Endometrium (tissue), 2 donors: ENCODE data around the gene HCN1.
"Not testable (repeated sequence)": the region's sequence is repeated elsewhere in the genome, so short reads cannot be mapped to it uniquely, and the experiment has no call there.

Experiments used
- FAIRE-seq: peaks from 2 replicates; lab custom pipeline; 2012; peaks lifted over from hg19 to GRCh38; lab: Jason Lieb, UNC
- donor health status: control.
- donor health status: control.

Gene HCN1

DNA sequence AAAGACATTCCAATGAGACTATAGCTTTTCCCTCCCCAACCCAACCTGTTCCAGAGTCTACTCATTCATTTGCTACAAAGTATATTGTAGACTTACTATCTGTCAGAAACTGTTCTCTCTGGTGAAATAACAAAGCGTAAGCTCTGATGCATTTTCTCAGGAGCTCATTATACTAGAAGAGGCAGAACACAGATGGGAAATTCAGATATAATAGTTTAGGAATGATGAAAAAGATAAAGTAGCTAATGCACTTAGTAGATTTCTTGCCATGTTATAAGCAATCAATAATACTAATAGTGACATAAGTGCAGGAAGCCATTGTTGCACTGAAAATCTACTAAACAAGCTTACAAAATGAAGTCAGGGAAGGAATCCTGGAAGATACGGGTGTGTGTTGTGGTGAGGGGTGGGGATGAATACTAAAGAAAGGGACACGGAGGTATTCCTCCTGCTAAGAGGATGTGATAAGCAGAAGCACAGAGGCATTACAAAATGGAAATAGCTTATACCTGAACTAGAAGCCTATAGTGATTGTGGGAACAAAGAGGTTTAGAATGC lies 78.2 kb downstream of the HCN1 start:
- no peak for FAIRE-seq

DNA sequence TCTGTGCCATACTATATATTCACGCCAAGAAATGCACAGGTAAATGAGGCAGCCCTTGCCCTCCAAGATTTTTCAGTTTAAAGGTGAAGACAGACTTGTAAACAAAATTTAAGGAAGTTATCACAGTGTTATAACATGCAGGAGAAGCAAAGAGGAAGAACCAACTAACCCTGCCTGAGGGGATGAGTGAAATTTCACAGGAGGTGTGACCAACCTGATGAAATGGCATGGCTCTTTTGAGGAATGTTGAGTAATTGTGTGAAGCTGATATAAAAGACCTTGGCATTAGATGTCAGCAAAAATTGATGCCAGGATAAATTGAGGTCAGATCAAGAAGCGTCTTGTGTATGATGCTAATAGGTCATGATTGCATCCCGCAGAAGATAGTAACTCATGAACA lies 86.5 kb downstream of the HCN1 start:
- FAIRE-seq, result no peak

DNA sequence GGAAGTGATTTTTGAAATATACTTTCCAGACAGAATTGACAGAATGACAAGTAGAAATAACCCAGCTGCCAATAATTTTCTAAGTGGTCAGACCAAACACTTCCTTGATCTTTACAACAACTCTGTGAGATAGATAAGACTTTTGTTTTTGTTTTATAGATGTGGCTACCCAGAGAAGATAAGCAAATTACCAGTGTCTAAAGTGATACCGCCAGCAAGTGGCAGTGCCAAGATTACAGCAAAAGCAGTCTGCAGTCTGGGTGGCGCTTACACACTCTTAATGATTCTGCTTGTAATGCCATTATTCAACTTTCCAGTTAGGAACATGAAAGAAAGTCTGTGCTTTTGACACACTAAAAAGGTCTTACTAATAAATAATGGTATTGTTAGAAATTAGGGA lies 92.1 kb downstream of the HCN1 start:
- FAIRE-seq, result no peak

DNA sequence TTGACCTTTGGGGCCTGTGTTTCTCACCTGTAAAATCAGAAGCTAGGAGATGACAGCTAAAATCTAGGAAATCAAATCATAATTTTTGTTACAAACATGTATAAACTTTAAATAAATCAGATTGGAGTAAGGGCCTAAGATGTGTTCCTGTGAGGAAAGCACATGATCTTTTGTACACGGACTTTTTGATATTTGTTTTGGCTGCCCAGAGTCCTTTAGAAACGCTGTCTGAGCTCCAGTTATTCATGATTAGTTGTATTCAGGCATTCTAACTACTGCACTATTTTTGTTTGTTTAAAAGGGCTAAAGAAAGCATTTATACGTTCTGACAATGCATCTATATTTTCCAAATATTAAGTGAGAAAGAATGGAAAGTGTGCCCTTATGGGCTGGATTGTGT lies 94.8 kb downstream of the HCN1 start:
- FAIRE-seq, result no peak

DNA sequence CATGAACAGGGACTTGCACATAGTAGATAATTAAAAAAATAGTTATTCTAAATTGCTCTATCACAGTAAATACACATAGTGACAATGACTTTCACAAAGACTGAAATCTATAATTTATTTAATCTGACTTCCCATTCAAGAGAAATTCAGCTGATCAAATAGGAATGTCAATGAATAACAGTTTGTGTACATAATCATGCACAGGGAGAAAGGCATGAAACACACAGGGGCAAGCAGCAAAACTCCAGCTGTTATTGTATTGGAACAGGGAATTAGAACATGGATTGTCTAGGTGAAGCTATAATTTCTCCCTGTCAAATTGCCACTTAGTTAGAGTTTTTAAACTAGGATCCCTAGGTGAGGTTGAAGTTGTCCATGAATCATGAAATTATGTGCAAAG lies 99.9 kb downstream of the HCN1 start:
- FAIRE-seq, result no peak

DNA sequence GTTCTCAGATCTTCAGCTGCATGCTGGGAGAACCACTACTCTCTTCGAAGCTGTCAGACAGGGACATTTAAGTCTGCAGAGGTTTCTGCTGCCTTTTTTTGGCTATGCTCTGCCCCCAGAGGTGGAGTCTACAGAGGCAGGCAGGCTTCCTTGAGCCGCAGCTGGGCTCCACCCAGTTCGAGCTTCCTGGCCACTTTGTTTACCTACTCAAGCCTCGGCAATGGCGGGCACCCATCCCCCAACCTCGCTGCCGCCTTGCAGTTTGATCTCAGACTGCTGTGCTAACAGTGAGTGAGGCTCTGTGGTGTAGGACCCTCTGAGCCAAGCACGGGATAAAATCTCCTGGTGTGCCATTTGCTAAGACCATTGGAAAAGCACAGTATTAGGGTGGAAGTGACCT lies 110.2 kb downstream of the HCN1 start:
- FAIRE-seq, result not testable (repeated sequence)

DNA sequence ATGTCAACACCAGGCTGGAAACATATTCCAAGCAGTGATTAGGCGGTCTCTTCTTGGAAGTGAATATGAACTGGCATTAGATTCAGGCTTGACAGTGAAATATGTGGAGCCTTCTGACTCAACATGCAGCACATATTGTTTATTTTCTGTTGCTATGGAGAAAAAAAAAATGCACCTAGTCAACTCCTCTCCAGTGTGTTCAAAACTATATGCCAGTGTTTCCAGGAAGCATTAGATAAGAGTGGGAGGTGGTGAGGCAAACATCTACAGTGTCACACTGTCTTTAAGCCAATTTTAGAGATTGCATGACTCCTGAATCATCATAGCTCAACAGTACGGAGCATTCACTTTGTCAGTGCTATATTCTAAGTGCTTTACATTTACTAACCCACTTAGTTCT lies 117.9 kb downstream of the HCN1 start:
- FAIRE-seq, result no peak

DNA sequence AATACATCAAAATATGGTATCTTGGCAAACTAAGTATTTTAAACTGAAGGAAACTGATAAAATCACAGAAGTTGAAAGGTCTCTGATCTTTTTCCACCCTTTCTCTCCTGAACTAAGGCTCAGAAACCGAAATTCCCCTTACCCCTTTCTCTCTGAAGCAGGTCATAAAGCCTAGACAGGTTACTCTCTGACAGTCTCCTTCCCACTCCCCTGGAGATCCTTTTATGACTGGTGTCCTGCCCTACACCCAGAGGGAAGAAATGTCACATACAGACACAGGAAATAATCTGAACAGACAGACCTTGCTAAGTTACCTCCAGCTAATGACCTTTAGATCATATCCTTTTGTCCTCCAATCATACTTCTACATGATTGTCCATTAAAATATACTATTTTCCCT lies 127.4 kb downstream of the HCN1 start:
- FAIRE-seq, result no peak

DNA sequence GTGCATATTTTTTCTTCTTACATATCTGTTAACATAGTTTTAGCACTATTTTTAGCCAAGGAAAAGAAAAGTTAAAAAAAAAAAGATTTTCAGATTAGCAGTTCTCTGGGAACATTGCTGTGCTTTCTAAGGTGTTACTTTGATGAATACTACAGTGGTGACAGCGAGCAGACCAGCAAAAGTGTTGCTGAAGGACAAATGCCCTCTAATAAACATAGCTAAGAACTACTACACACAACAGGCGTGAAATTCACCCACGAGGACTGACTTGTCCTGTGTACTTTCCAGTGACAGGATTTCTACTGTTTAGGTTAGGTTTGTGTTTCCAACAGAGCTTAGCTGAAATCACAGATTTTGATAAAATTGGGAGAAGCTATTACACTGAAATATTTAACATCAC lies 153.8 kb downstream of the HCN1 start:
- FAIRE-seq, result no peak

DNA sequence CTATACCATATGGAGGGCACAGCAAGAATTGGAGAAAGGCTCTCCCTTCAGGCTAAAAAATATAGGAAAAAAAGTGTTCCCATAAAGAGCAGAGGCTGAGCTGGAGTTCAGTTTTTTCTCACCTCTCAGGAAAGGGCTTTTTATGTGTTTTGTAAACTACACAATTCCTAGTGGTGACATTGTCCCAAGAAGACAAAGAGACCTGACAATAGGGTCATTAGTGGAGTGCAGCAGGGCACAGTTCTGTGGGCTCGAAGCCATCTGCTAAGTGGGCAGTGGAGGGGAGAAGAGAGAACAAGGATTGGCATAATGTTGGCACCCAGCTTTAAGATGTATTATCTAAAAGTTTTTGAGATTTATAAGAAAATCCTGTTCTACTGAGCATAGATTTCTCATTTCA lies 162.5 kb downstream of the HCN1 start:
- FAIRE-seq, result no peak

DNA sequence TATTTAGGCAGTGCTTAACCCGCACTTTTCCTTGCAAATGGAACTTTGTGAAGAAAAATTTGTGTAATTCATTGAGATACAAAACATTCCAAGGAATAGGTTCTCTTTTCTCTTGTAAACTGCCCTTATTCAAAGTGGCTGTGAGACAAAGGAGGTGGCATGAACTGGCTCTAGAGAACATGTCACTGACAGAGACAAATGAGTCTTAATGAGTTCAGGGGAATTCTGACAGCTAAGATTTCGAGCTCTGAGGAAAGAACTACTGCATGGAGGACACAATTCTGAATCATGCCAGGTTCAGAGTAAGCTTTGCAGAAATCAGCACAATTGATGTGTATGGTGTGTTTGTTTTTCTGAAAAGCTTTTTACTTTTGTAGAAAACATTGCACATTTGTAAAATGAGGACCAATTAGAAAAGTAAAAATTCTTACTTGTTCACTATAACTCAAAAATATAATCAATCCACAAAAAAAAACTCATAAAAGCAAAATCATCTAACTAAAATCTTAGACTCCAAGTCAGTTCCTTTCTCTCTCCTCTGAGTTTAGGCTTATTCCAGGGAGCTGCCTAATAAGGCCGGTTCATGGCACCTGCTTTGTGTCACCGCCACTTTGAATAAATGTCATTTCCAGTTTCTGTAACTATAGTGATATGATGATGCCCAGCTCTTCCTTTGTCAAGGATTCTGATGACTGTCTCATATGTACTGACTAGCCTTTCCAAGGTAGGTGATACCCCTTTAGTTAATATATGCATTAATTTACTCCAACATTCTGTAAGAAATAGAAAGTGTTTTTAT lies 163.2 kb downstream of the HCN1 start:
- FAIRE-seq, result no peak

DNA sequence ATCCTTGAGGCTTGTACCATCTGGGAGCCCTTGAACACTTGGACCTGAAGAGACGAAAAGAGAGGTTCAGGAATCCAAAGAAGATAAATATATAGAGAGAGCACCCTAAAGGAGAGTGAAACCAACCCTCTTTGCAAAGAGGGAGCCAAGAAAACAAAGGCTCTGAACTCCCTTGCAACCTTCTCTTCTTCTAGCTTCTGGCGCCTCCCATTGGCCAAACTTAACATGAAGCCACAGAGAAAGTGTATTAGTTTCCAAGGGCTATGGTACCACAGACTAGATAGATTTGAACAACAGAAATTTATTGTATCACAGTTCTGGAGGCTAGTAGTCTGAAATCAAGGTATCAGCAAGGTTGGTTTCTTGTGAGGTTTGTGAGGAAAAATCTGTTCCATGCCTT lies 175.1 kb downstream of the HCN1 start:
- FAIRE-seq, result no peak

DNA sequence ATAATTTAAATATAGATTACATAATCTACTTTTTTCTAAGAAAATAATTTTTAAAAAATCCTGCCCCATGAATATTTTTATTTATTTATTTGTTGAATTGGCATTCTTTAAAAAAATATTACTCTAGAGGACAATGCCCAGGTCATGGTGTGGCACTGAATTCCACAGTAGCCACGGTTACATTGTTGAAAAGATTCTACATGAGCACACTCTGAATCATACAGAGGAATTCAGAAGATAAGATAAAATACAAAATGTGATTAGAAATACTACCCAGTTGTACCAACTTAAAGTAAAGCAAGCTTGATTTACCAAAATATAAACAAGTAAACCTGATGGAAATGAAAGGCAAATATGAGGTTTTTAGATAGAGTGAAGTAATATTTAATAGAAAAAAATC lies 183.7 kb downstream of the HCN1 start:
- no peak for FAIRE-seq

DNA sequence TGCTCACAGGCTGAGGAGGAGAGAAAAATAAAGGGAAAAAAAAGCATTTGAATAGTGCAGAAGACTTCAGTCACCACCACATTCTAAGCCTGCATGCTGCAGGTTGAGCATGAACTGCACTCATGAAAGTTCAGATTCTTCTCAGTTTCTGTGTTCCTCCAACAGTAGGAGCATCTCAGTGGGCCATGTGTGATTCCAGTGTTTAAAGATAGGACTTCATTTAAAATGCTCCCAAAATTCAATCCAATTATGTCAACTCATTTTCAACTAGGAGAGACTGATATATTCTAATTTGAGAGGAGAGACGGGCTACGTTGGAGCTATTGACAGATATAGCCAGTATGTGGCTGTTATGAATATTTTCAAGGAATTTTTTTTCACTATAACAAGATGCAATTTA lies 186.8 kb downstream of the HCN1 start:
- no peak for FAIRE-seq

DNA sequence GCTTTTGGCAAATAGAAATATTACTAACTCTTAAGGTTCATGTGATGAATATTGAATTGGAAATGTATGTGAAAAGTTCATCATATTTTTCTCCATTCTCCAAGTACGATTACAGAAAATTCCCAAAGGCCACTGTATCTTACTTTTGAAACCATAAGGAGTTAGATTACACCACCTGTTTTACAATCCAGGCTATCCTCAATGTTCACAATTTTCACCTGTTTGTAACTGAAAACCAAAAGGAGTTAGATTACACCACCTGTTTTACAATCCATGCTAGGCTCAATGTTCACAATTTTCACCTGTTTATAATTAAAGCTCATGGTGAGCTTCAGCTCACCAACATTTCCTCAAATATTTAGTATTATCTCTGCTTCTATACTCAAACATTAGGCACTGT lies 188.0 kb downstream of the HCN1 start:
- no peak for FAIRE-seq

DNA sequence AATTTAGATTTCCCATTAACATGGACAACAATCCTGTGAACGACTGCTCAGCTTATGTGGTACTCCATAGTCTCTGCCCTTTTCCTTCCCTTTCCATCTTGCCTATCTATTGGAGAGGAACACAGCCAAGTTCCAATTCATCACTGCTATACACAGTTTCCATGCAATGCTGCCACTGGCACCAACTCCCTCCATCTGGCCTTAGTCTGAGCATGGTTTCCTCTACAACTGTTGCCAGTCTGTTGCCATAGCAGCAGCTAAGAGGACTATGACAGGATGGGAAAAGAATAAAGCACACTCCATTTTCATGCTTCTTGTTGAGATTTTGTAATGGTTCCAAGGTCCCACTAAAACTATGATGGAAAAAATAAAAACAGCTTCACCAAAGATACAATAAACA lies 189.0 kb downstream of the HCN1 start:
- no peak for FAIRE-seq

DNA sequence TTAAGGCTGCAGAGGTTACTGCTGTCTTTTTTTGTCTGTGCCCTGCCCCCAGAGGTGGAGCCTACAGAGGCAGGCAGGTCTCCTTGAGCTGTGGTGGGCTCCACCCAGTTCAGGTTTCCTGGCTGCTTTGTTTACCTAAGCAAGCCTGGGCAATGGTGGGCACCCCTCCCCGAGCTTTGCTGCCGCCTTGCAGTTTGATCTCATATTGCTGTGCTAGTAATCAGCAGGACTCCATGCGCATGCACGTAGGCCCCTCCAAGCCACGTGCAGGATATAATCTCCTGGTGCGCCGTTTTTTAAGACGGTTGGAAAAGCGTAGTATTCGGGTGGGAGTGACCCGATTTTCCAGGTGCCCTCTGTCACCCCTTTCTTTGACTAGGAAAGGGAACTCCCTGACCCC lies 197.2 kb downstream of the HCN1 start:
- FAIRE-seq, result not testable (repeated sequence)

DNA sequence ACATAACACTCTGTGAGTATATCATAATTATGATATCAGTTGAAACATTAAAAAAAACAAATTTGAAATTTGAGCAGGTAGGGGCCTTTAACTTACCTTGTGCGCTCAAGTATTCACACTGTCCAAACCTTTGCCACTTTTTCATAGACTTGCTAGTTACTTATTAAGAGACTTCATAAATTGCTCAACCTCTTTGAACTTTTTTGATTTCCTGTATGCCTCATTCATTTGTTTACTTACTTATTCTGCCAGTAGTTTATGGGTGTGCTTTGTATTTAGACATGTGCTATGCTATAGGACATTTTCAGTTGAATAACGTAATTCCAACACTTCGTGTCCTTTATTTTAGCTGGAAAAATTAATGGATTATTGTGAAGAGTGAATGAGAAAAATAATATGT lies 204.8 kb downstream of the HCN1 start:
- FAIRE-seq, result no peak

DNA sequence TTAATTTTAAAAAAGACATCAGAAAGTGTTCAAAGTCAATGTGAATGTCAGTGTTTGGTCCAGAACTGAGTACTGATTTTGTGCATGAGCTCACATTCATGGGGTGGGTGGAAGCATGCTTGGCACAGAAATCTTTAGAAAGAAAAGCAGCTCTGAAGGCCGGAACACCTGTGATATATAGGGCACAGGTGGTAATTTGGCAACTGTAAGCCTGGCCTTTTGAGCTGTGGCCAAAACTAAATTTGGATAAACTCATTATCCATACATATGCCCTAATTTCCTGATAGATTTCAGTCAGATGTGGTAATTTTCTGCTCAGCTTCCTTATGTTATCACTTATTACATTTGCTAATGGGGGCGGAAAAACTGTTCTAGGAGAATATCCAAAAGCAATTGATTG lies 211.4 kb downstream of the HCN1 start:
- no peak for FAIRE-seq

DNA sequence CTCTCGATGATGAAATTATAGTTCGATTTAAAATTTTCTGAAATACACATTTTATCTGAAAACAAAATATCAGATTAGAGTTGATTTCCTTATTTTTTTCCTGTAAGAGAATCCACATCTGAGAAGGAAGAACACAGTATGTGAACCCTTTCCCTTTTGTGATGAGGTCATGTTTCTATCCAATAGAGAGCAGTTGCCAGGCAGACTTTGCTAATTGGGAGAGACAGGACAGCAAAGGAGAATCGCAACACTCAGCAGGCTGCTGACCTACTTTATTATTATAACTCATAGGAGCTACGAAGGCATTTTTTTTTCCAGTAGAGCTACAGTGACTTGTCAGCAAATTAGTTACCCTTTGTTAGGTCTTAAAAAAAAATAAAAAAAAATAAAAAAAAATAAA lies 242.1 kb downstream of the HCN1 start:
- no peak for FAIRE-seq

DNA sequence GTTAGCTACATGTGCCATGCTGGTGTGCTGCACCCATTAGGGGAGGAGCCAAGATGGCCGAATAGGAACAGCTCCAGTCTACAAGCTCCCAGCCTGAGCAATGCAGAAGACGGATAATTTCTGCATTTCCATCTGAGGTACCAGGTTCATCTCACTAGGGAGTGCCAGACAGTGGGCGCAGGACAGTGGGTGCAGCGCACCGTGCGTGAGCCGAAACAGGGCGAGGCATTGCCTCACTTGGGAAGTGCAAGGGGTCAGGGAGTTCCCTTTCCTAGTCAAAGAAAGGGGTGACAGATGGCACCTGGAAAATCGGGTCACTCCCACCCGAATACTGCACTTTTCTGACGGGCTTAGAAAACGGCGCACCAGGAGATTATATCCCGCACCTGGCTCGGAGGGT lies 251.3 kb downstream of the HCN1 start:
- FAIRE-seq, result not testable (repeated sequence)

DNA sequence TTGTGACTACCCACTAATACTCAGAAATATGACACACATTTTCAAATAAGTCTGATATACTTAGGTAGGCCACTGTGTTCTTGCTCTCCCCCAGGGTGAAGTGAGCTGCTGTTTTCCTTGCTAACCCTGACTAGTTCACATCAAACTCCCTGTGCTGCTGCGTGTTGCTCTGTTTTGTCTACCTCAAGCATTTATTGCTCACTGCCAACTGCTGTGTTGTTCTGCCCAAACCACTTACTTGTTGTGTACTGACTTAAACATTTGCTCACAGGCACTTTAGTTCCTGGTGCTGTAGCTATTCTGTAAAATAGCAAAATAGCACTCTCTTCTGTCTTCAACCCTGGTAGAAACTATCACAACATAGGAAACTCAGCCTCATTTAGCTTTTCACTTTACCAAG lies 255.7 kb downstream of the HCN1 start:
- FAIRE-seq, result no peak

DNA sequence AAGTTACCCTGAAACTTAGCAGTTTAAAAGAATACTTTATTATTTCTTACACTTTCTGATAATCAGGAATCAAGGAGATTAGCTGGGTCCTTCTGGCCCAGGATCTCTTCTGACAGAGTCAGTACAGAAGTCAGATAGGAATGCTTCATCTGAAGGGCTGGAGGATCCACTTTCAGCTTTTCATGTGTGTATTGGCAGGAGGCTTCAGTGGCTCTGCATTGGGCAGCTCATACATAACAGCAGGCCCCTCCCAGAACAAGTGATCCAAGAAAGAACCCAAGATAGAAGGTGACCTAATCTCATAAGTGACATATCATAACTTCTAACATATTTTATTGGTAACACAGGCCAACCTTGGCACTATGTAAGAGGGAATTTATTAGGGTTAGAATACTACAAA lies 258.4 kb downstream of the HCN1 start:
- FAIRE-seq, result no peak

DNA sequence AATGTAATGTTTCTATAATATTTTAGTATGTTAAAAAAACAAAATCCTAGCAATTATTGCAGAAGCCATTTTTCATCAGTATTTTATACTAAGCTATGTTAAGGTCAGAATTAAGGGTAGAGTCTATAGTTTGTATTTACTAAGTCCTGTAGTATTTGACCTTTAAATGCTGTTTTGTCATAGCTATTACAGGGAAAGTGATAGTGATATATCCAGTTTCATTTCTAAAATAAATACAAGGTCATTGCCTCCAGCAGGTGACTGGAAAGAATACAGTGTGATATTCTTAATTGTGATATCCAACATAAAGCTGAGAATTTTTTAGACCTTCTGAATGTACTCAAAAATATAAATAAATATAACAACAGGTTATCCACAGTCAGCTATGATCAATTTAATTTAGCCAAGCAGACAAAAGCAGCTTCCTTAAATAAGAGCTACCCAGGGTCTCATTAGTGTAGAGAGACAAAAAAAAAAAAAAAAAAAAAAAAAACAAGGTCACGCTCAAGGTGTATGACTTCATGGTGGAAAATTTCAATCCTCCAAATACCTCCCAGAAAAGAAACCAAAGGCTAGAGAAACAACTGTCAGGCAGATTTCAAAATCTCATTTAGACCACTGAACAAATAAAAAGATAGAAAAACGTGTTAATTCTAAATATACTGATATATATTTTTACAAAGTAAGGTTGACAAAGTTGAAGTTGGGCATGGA lies 278.7 kb downstream of the HCN1 start:
- FAIRE-seq, result no peak
